Epithelial cell of proximal tubule (primary cell): ENCODE data around the gene STARD5. TPM values are rescaled to one million over a fixed set of nuclear protein-coding genes. Genes with fewer than 3 reads are reported as not detected.

Experiments
- DNase-seq: peaks from one replicate; pipeline ENCODE4 v3.0.0-alpha.2; 2011; ENCODE audit warnings: low read depth
- H3K4me3 ChIP-seq: 2 replicates; pipeline ENCODE4 v1.5.1; 2011; ENCODE audit warnings: low read depth, mild to moderate bottlenecking, low read length
- CTCF ChIP-seq: conservative IDR thresholded peaks from 2 replicates; pipeline ENCODE4 v1.5.1; 2012; ENCODE audit warnings: low read depth, mild to moderate bottlenecking, low read length
- total RNA-seq: library from RNA; depleted of rRNA; stranded (reverse); fragments of >200 nt; gene quantifications from 2 replicates; pipeline ENCODE4 v1.2.3, GENCODE V29; 2015

Gene STARD5
- total RNA-seq, 1 donor from 2014 or later: 0.63 TPM

DNA sequence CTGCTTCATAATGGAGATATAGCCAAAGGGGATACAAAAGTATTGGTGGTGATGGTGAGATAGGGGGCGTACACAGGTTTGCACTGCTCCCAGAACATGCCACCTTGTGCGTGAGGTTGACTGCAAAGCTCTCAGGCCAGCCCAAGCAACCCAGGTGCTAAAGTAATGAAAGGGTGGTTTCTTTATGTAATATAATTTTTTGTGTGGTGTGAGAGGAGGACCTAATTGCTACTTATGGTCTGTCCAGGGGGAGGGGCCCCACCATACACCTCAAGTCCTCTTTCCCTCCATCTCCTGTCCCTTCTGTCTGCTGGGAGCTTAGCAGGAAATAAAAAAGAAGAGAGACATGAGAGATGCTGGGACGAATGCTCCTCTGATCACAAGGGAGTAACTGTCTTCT, 53.8 kb downstream of the STARD5 start:
- DNase-seq: no peak
- H3K4me3 ChIP-seq: no peak overlapping the region
- no peak for TF ChIP-seq CTCF

DNA sequence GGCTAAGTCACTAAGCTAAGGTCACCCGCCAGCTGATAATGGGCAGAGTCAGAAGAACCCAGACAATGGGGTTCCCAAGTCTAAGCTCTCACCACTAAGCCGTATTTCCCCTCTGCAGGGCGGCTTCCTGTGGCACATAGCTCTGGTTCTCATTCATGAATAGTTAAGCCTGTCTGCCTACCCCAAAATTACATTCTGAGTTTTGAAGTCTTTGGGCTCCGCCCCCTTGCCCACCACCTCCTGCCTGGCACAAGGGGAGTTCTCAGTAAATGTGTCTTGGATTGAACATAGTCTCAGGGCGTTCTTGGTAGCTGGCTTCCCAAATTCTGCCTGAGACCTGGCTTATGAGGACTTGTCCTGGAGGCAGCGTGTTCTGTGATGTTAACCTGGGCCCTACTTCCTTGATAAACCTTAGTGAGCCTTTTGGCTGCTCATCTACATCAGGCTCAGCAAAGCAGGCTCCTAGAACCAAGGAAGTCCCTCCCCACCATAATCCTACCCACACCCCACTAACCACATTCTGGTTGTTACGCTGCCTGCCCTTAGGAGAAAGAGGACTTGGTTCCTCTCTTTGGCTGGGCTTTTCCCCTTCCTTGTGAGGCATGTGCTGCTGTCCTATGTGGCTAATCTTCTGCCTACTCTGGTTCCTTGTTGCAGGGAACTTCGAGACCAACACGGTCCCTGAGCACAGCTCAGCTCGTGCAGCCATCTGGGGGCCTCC, 54.9 kb downstream of the STARD5 start:
- TF ChIP-seq CTCF: no peak
- H3K4me3 ChIP-seq: no peak overlapping the region
- no peak for DNase-seq

GRCh38 chr15:81268340-81268739, 55.6 kb downstream of the STARD5 start:
- no peak for DNase-seq
- no peak for TF ChIP-seq CTCF

GRCh38 chr15:81265944-81266775, 57.8 kb downstream of the STARD5 start:
- no peak overlapping the region for H3K4me3 ChIP-seq
- no peak for DNase-seq
- peak; percentile 95 for TF ChIP-seq CTCF

More at GRCh38 chr15:81268340-81268739, 55.6 kb downstream of the STARD5 start:
- H3K4me3 ChIP-seq: no peak overlapping the region

DNA sequence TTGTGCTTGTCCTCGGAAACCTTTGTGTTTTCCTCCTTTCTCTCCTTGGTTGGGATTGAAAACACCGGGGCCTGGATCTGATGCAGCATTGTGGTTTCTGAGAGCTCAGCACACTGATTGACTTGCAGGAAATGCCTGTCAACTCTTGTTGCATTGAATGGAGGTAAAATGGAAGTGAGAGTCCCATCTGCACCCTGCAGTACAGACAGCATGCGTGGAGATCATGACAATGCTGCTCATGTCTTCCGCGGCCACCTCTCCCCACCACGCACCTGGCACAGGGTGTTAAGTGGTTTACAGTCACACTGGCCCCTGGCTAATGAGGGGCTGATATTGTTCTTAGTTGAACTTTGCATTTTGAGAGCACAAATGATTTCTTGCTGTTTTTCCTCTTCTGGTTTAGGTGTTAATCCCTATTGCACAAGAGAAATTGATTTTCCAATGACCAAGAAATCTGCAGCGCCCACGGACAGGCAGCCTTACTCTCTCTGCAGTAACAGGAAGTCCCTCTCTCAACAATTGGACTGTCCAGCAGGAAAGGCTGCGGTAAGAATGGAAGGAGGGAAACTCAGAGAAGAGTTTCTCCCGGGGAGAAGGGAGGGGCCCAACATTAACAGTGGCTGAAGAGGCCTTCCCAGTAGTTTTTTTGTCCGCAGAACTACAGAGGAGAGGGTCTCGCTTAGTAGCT, 58.5 kb downstream of the STARD5 start:
- no peak for TF ChIP-seq CTCF
- no peak for DNase-seq
- H3K4me3 ChIP-seq: no peak overlapping the region

DNA sequence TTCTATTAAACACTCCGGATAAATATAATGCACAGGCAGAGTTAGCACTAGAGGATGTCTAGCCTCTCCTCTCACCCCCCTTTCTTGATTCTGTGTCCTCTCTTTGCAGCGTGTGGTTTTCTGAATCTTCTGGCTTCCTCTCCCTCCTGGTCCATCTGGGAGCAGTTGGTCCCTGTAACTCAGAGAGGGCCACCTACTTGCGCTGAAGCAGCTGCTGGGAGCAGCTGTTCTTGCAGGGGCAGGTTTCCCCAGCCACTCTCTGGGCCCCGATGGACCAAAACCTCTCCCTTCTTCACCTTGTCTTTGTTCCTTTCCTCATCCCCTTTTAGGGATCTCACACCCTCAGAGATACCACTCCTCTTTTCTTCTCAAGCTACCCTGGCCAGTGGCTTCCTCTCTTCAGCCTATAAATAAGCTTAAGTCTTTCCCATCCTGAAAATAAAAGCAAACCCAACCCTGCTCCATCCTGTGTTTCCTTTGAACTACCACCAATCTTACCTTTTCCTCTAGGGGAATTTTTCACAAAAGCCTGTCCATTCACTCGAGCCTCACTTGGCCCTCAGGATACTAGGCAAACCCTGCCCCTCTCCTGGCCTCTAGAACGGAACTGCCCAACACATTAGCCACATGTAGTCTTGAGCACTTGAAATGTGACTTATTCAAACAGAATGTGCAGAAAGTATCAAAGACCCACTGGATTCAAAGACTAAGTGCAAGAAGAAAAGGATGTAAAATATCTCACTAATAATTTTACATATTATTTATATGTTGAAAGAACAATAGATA, 59.7 kb downstream of the STARD5 start:
- no peak for TF ChIP-seq CTCF
- no peak overlapping the region for H3K4me3 ChIP-seq
- DNase-seq: no peak
